NCI-H1436 (cell line): ENCODE results near the gene SCN8A.

Source experiments
- DNase-seq: peaks from one replicate; lab custom pipeline; 2025; lab: John Stamatoyannopoulos, UW

Gene SCN8A

GRCh38 chr12:51717326-51717925 is 126.4 kb downstream of the SCN8A start:
- DNase-seq: no peak

GRCh38 chr12:51721282-51721940 is 130.4 kb downstream of the SCN8A start:
- DNase-seq: no peak

- no peak for DNase-seq
Observed at GRCh38 chr12:51722431-51722830, 131.4 kb downstream of the SCN8A start.

- DNase-seq: no peak
Observed at GRCh38 chr12:51726161-51726560, 135.1 kb downstream of the SCN8A start.

- no peak for DNase-seq
Observed at GRCh38 chr12:51726931-51727330, 135.9 kb downstream of the SCN8A start.

- DNase-seq: no peak
Observed at GRCh38 chr12:51729331-51729730, 138.3 kb downstream of the SCN8A start.

- DNase-seq: no peak
Observed at GRCh38 chr12:51730745-51731144, 139.7 kb downstream of the SCN8A start.

GRCh38 chr12:51740536-51740935 is 149.5 kb downstream of the SCN8A start:
- DNase-seq: no peak

- no peak for DNase-seq
Observed at GRCh38 chr12:51744235-51744634, 153.2 kb downstream of the SCN8A start.

- DNase-seq: no peak
Observed at GRCh38 chr12:51744957-51745356, 153.9 kb downstream of the SCN8A start.

GRCh38 chr12:51746416-51746815 is 155.4 kb downstream of the SCN8A start:
- no peak for DNase-seq

GRCh38 chr12:51748235-51748634 is 157.2 kb downstream of the SCN8A start:
- no peak for DNase-seq

GRCh38 chr12:51749206-51749985 is 158.4 kb downstream of the SCN8A start:
- DNase-seq: no peak

GRCh38 chr12:51749986-51750317 is 158.9 kb downstream of the SCN8A start:
- no peak for DNase-seq

GRCh38 chr12:51751661-51752060 is 160.6 kb downstream of the SCN8A start:
- no peak for DNase-seq

GRCh38 chr12:51752234-51752889 is 161.3 kb downstream of the SCN8A start:
- no peak for DNase-seq

- no peak for DNase-seq
Observed at GRCh38 chr12:51753980-51754675, 163.1 kb downstream of the SCN8A start.

GRCh38 chr12:51755251-51755650 is 164.2 kb downstream of the SCN8A start:
- no peak for DNase-seq

- DNase-seq: no peak
Observed at GRCh38 chr12:51759175-51759574, 168.1 kb downstream of the SCN8A start.

- no peak for DNase-seq
Observed at GRCh38 chr12:51759695-51760094, 168.7 kb downstream of the SCN8A start.

GRCh38 chr12:51760231-51760630 is 169.2 kb downstream of the SCN8A start:
- DNase-seq: no peak

GRCh38 chr12:51763743-51764142 is 172.7 kb downstream of the SCN8A start:
- no peak for DNase-seq
